ENCODE measurements around the gene GALNT16.

GRCh38 chr14:69328317-69328716 is 68.4 kb downstream of the GALNT16 start:
- TF ChIP-seq CTCF (IDR thresholded peaks at IDR 0.05), result no peak
- no peak for TF ChIP-seq POLR2A (IDR thresholded peaks at IDR 0.05)
